Measurements from ENCODE around the gene ZNF502.

Gene ZNF502

DNA sequence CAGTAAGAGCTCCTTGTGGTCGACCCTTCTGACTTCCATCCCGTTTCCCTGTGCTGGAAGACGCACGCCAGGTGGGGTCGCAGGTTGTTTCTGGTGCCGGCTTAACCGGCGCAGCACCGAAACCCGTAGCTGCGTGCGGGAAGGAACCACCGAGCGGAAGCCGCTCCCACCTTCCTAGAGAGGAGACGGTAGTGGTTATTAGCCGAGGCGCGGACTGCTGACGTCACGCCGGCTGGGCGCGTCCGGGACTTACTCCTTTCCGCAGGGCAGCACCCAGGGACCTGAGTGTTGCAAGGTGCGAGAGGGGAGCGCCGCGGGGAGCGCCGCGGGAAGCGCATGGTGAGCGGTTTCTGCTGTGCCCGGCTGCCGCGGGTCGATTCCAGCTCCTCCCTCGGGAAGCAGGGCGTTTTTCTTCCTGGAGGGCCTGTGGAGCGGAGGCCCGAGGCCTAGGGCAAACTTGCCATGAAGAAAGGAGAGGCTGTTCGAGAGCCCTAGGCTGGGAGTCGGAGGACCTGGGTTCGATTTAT is 17.0 kb downstream of the ZNF502 start, which contains the start of gene ZNF501:
Gene ZNF501, plus strand, starts transcription at position 252 of the 527 bp plus-strand sequence. CDS start 4,787 bp downstream, outside the sequence.
- TF ChIP-seq NFRKB (IDR thresholded peaks at IDR 0.05) (no peak), TARDBP (IDR thresholded peaks at IDR 0.05) (no peak), CTBP1 (IDR thresholded peaks at IDR 0.05; ENCODE audit: borderline replicate concordance) (no peak), L3MBTL2 (conservative IDR thresholded peaks at IDR 0.05) (peak; percentile 86), HDGF (IDR thresholded peaks at IDR 0.05; ENCODE audit: borderline replicate concordance) (no peak), ZNF384 (IDR thresholded peaks at IDR 0.05) (no peak)
- TF ChIP-seq, protein P1, sequence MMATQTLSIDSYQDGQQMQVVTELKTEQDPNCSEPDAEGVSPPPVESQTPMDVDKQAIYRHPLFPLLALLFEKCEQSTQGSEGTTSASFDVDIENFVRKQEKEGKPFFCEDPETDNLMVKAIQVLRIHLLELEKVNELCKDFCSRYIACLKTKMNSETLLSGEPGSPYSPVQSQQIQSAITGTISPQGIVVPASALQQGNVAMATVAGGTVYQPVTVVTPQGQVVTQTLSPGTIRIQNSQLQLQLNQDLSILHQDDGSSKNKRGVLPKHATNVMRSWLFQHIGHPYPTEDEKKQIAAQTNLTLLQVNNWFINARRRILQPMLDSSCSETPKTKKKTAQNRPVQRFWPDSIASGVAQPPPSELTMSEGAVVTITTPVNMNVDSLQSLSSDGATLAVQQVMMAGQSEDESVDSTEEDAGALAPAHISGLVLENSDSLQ (IDR thresholded peaks at IDR 0.05) = no peak
- DNase-seq (ENCODE audit: extremely low spot score) = peak; percentile 64
- POLR2A ChIA-PET = interaction anchor here (0.6 to 2.2 kb wide), 8 partner anchors 11 to 218 kb away, joined by 3 to 21 read pairs (median 4); partner anchors contain the start of genes KIAA1143, KIF15, ZNF197 and ZNF502
- CTCF ChIA-PET = no interaction called here

- ChIA-PET CTCF (no interaction called here), POLR2A (no interaction called here)
- no peak for DNase-seq (ENCODE audit: extremely low spot score)
- no peak for TF ChIP-seq LEF1 (IDR thresholded peaks at IDR 0.05; ENCODE audit: borderline replicate concordance)
- no peak for TF ChIP-seq FOXA1 (IDR thresholded peaks at IDR 0.05)
- no peak for TF ChIP-seq NFRKB (IDR thresholded peaks at IDR 0.05)
- no peak for TF ChIP-seq ELF4 (IDR thresholded peaks at IDR 0.05)
- TF ChIP-seq BHLHE40 (IDR thresholded peaks at IDR 0.05; ENCODE audit: borderline replicate concordance) = no peak
- TF ChIP-seq SUZ12 (IDR thresholded peaks at IDR 0.05) = no peak
Measured at GRCh38 chr3:44734646-44735168, 22.2 kb downstream of the ZNF502 start.

DNA sequence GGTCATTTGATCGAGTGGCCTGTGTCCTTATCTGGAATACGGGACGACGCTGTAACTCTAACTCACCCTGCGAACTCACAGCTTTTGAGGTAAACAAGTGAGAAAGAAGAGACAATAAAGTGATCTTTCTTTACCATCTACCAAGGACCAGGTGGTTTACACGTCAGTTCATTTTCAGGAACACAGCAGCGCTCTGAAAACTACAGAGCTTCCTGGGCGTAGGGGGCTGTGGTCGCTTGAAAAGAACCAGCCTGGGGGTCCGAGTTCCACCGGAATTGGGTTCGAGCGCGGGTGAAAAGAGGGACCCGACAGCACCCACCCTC is 48.6 kb downstream of the ZNF502 start:
- no peak for TF ChIP-seq SP1 (IDR thresholded peaks at IDR 0.05)
- TF ChIP-seq, protein P1 (IDR thresholded peaks at IDR 0.05) = no peak
- no peak for TF ChIP-seq BHLHE40 (IDR thresholded peaks at IDR 0.05; ENCODE audit: borderline replicate concordance)
- no peak for TF ChIP-seq ARNT (IDR thresholded peaks at IDR 0.05)
- no peak for TF ChIP-seq LEF1 (IDR thresholded peaks at IDR 0.05; ENCODE audit: borderline replicate concordance)
- no peak for TF ChIP-seq FOXM1 (IDR thresholded peaks at IDR 0.05; ENCODE audit: borderline replicate concordance)
- no peak for TF ChIP-seq NFRKB (IDR thresholded peaks at IDR 0.05)
- no peak for TF ChIP-seq FOXK2 (IDR thresholded peaks at IDR 0.05)
- TF ChIP-seq L3MBTL2 (conservative IDR thresholded peaks at IDR 0.05) = no peak
- TF ChIP-seq SUZ12 (IDR thresholded peaks at IDR 0.05) = no peak
- no peak for TF ChIP-seq FOXA1 (IDR thresholded peaks at IDR 0.05)
- TF ChIP-seq ELF4 (IDR thresholded peaks at IDR 0.05) = no peak
- no peak for TF ChIP-seq TARDBP (IDR thresholded peaks at IDR 0.05)
- TF ChIP-seq CTBP1 (IDR thresholded peaks at IDR 0.05; ENCODE audit: borderline replicate concordance) = no peak
- TF ChIP-seq HDGF (IDR thresholded peaks at IDR 0.05; ENCODE audit: borderline replicate concordance) = no peak
- TF ChIP-seq ZNF384 (IDR thresholded peaks at IDR 0.05) = no peak
- ChIA-PET CTCF (no interaction called here), POLR2A (interaction anchor here (1.5 to 2.3 kb wide), 6 partner anchors 11 to 423 kb away, joined by 5 to 21 read pairs (median 6); partner anchors contain the start of genes TCAIM, ZNF197 and ZNF501)
- DNase-seq (ENCODE audit: extremely low spot score) = no peak

- CTCF ChIA-PET = no interaction called here
- TF ChIP-seq FOXK2 (IDR thresholded peaks at IDR 0.05) (no peak), ZNF384 (IDR thresholded peaks at IDR 0.05) (no peak), L3MBTL2 (conservative IDR thresholded peaks at IDR 0.05) (peak; percentile 96), NFRKB (IDR thresholded peaks at IDR 0.05) (peak; percentile 53; the same call in 1 of the 2 replicates), ARNT (IDR thresholded peaks at IDR 0.05) (no peak), CTBP1 (IDR thresholded peaks at IDR 0.05; ENCODE audit: borderline replicate concordance) (no peak), SUZ12 (IDR thresholded peaks at IDR 0.05) (no peak), SP1 (IDR thresholded peaks at IDR 0.05) (no peak), FOXM1 (IDR thresholded peaks at IDR 0.05; ENCODE audit: borderline replicate concordance) (peak; percentile 97), HDGF (IDR thresholded peaks at IDR 0.05; ENCODE audit: borderline replicate concordance) (no peak)
- TF ChIP-seq, protein P1 (IDR thresholded peaks at IDR 0.05) = peak; percentile 86
- DNase-seq (ENCODE audit: extremely low spot score) = peak; percentile 93
- POLR2A ChIA-PET = interaction anchor here (0.9 to 2.3 kb wide), 14 partner anchors 10 to 423 kb away, joined by 3 to 21 read pairs (median 6); partner anchors contain the start of genes TCAIM, ZNF197, ZNF35 and ZNF501
Measured at GRCh38 chr3:44761424-44762169, 49.1 kb downstream of the ZNF502 start, which contains the start of the genes KIAA1143 and KIF15. Gene KIAA1143, minus strand, starts transcription at chr3:44761619. Its CDS starts 17 bp downstream, at chr3:44761602. Gene KIF15, plus strand, starts transcription at chr3:44761794. Its CDS starts 72 bp downstream, at chr3:44761866.

GRCh38 chr3:44762170-44762677 is 49.8 kb downstream of the ZNF502 start:
- ChIA-PET POLR2A (interaction anchor here (0.9 to 2.3 kb wide), 14 partner anchors 10 to 424 kb away, joined by 3 to 21 read pairs (median 6); partner anchors contain the start of genes TCAIM, ZNF197, ZNF35 and ZNF501), CTCF (no interaction called here)
- DNase-seq (ENCODE audit: extremely low spot score) = peak; percentile 12
- TF ChIP-seq FOXK2 (IDR thresholded peaks at IDR 0.05) = no peak

GRCh38 chr3:44762690-44763089 is 50.2 kb downstream of the ZNF502 start:
- POLR2A ChIA-PET = interaction anchor here (1.2 to 2.3 kb wide), 5 partner anchors 9 to 252 kb away, joined by 5 to 21 read pairs (median 6); partner anchors contain the start of genes ZNF197 and ZNF501
- DNase-seq (ENCODE audit: extremely low spot score) = no peak
- TF ChIP-seq TARDBP (IDR thresholded peaks at IDR 0.05) (no peak), SUZ12 (IDR thresholded peaks at IDR 0.05) (no peak), ELF4 (IDR thresholded peaks at IDR 0.05) (no peak), LEF1 (IDR thresholded peaks at IDR 0.05; ENCODE audit: borderline replicate concordance) (no peak), BHLHE40 (IDR thresholded peaks at IDR 0.05; ENCODE audit: borderline replicate concordance) (no peak), L3MBTL2 (conservative IDR thresholded peaks at IDR 0.05) (no peak), HDGF (IDR thresholded peaks at IDR 0.05; ENCODE audit: borderline replicate concordance) (no peak), SP1 (IDR thresholded peaks at IDR 0.05) (no peak), FOXK2 (IDR thresholded peaks at IDR 0.05) (no peak), CTBP1 (IDR thresholded peaks at IDR 0.05; ENCODE audit: borderline replicate concordance) (no peak), ARNT (IDR thresholded peaks at IDR 0.05) (no peak), NFRKB (IDR thresholded peaks at IDR 0.05) (no peak), FOXM1 (IDR thresholded peaks at IDR 0.05; ENCODE audit: borderline replicate concordance) (no peak), ZNF384 (IDR thresholded peaks at IDR 0.05) (no peak), FOXA1 (IDR thresholded peaks at IDR 0.05) (no peak)
- TF ChIP-seq, protein P1 (IDR thresholded peaks at IDR 0.05) = no peak
- CTCF ChIA-PET = no interaction called here

Data from HEK293T (cell line).